IPS DF 19.7 (cell line): ENCODE data around the gene RFXANK.

Source experiments
- DNase-seq: peaks from one replicate; pipeline ENCODE4 v3.0.0-alpha.2; 2013; ENCODE audit warnings: low read depth, low spot score

The RFXANK gene

DNA sequence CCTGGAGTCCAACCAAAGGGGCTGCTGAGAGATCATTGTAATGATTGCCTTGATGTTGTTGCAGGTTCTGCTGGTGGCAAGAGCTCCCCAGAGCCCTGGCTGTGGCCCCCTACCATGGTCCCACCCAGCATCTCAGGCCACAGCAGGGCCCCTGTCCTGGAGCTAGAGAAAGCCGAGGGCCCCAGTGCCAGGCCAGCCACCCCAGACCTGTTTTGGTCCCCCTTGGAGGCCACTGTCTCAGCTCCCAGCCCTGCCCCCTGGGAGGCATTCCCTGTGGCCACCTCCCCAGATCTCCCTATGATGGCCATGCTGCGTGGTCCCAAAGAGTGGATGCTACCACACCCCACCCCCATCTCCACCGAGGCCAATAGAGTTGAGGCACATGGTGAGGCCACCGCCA, 35.2 kb downstream of the RFXANK start:
- no peak for DNase-seq

GRCh38 chr19:19229701-19230100, 37.6 kb downstream of the RFXANK start:
- DNase-seq = no peak

GRCh38 chr19:19230999-19231398, 38.9 kb downstream of the RFXANK start:
- DNase-seq = no peak

DNA sequence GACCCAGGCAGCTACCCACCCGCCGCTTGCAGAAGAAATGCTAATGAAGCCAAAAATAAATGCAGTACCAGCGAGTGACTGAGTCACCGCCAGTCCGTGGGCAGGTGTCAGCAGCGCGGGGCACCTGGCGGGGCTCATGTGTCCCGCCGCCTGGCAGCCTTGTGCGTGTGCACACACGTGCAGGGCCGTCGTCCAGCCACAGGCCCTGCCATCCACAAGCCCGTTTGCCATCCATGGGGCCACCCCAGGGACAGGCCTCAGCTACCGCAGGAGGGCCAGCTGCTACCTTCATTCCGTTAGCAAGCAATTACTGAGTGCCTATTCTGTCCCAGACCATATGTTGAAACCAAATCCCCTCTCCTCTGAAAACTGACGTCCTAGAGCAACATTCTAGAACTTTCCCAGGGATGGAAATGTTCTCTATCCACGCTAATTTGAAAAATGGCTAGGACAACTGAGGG, 40.2 kb downstream of the RFXANK start:
- DNase-seq = no peak

DNA sequence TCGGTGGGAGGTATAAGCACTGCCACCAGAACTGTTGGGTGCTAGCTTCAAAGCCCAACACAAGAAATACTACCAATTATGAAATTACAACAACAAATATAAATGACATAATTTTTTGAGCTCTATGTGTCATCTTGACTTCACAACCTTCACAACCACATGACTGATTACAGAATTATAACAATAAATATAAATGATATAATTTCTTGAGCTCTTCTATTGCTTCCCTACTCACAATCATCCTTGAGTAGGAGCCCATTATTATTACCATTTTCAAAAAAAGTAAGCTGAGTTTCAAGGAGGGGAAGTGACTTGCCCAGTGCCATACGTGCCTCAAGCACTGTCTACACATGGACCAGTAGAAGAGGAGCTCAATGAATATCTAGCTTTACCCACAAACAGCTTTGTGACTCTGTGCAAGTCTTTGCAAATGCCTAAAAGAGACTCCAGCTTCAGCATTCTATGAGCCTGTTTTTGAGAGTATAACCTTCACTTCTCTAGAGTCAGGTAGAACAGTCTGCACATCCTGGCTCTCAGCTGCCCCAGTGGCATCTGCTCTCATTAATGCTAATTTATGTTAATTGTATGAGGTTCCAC, 42.3 kb downstream of the RFXANK start:
- no peak for DNase-seq

DNA sequence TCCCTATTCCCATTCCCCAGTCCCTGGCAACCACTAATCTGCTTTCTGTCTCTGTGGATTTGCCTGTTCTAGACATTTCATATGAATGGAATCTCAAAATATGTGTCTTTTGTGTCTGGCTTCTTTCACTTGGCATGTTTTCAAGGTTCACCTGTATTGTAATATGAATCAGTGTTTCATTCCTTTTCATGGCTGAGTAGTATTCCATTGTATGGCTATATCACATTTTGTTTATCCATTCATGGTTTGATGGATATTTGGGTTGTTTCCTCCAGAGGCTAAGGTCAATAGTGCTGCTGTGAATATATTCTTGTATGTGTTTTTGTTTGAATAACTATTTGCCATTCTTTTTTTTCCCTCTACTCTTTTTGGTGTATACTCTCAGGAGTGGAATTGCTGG, 44.1 kb downstream of the RFXANK start:
- no peak for DNase-seq

DNA sequence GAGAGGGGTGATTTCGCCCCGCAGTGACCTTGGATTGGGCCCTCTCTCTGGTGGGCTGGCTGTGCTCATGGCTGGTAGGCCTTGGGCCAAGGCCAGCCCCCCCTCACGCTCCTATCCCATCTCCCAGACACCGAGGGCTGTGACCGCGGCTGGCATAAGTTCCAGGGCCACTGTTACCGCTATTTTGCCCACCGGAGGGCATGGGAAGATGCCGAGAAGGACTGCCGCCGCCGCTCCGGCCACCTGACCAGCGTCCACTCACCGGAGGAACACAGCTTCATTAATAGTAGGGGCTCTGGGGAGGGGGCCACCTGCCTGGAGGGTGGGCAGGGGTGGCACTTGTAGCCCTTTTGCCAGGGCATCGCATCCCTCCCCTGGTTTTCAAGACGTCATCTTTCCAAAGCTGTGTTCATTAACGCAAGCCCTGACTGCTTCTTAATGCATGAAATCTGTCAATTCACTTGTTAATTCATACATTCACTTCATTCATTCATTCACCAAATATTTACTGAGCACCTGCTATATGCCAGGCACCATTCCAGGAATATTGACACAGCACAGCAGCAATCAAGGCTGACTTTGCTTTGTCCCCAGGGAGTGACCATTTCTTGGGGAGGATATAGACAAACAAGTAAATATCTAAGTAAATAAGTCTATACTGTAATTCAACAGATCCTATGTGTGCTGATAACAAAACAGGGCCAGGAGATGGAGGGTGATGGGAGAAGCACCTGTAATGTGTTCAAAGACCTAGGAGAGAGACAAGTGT, 46.3 kb downstream of the RFXANK start:
- no peak for DNase-seq

DNA sequence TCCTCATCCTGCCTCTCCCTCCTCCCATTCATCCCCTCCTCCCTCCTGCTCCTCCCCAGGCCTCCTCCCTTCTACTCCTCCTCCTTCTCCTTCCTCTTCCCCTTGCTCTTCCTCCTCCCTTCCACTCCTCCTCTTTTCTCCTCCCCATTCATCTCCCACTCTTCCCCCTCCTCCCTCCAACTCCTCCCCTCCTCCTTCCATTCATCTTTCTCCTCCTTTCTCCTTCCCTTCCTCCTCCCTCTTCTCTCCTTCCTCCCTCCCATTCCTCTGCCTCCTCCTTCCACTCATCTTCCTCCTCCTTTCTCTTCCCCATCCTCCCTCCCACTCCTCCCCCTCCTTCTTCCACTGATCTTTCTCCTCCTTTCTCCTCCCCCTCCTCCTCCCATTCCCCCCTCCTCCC, 47.6 kb downstream of the RFXANK start:
- DNase-seq = no peak

DNA sequence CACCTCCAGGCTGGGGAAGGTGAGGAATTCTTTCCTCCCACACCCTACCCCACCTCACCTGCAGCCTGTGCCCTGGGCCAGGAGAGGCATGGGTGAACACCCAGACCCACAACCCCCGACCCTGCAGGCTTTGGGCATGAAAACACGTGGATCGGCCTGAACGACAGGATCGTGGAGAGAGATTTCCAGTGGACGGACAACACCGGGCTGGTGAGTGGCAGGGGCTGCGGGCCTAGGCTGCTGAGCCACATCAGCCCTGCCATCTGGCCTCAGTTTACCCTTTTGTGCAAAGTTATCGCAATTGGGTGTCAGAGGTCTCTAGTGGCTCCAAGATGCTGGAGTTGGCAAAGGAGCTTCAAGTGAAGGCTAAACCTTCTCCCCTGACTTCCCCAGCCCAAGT, 48.4 kb downstream of the RFXANK start:
- DNase-seq = no peak

DNA sequence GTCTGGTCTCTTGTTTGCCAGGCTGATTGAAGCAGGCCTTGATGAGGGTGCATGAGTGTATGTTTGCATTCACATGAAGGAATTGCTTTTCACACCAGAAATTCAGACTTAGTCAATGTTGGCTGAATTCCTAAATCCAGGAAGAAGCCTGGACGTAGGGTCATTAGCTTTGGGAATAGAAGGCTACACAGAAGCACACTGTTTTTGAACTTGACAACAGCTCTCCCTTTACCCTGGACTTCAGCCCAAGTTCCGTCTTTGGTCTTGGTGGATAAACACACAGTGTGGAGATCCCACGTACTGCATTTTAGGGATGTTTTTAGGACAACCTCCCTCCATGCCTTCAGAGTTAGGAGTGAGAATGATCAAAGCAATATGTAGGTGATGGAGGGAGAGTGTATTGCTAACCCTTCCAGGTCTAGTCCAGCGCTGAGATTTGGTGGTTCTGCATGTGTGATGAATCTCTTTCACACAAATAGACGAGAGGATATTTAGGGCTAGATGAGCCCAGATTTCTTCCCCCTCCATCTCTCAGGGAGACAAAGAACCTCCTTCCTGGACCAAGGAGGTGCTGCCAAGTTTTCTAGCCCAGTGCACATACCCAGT, 58.2 kb downstream of the RFXANK start:
- no peak for DNase-seq
